ENCODE measurements around the gene RAPGEFL1.

GRCh38 chr17:40197550-40197949, 20.3 kb downstream of the RAPGEFL1 start:
- TF ChIP-seq CTCF (conservative IDR thresholded peaks at IDR 0.05 in 1 of 2, IDR thresholded peaks at IDR 0.05 in 1 of 2; ENCODE audit: low read depth in 1 of 2, low read length in 2 of 2) (no peak), EZH2 (IDR thresholded peaks at IDR 0.05; ENCODE audit: low read length, missing control alignments) (no peak)
